Measurements from ENCODE around the gene MEGF6. TPM values are rescaled to one million over a fixed set of nuclear protein-coding genes. Genes with fewer than 3 reads are reported as not detected.

The MEGF6 gene
- total RNA-seq, 4 donors from 2014 or later, result 0.88 to 69.0 (median 36.9) TPM

GRCh38 chr1:3579626-3580025 is 31.7 kb downstream of the MEGF6 start:
- no peak overlapping the region for H3K27ac ChIP-seq
- no peaks in the 10 kb centered on the region for H3K4me1 ChIP-seq
- no peak for DNase-seq
- no peaks in the 10 kb centered on the region for H3K9me3 ChIP-seq
- no peak overlapping the region for H3K4me3 ChIP-seq
- no peaks in the 10 kb centered on the region for H3K27me3 ChIP-seq
- TF ChIP-seq POLR2A (IDR thresholded peaks at IDR 0.05) (no peak), CTCF (IDR thresholded peaks at IDR 0.05) (no peak)
- no peaks in the 10 kb centered on the region for H3K36me3 ChIP-seq
- intact Hi-C loops (cut with DNase I; ENCODE audit: low total_unique reads), result no loop called here

- no peaks in the 10 kb centered on the region for H3K9me3 ChIP-seq
- H3K4me3 ChIP-seq, result no peak overlapping the region
- intact Hi-C loops (cut with DNase I; ENCODE audit: low total_unique reads), result no loop called here
- TF ChIP-seq POLR2A (IDR thresholded peaks at IDR 0.05) (no peak), CTCF (IDR thresholded peaks at IDR 0.05) (no peak)
- no peak overlapping the region for H3K27ac ChIP-seq
- H3K27me3 ChIP-seq, result no peaks in the 10 kb centered on the region
- H3K4me1 ChIP-seq, result no peaks in the 10 kb centered on the region
- no peaks in the 10 kb centered on the region for H3K36me3 ChIP-seq
- no peak for DNase-seq
Measured at GRCh38 chr1:3578906-3579305, 32.4 kb downstream of the MEGF6 start.

- intact Hi-C loops (cut with DNase I; ENCODE audit: low total_unique reads), result no loop called here
- H3K27ac ChIP-seq, result no peak overlapping the region
Measured at GRCh38 chr1:3578433-3578805, 32.9 kb downstream of the MEGF6 start.

GRCh38 chr1:3577711-3578432 is 33.4 kb downstream of the MEGF6 start:
- intact Hi-C loops (cut with DNase I; ENCODE audit: low total_unique reads), result no loop called here
- no peak for DNase-seq
- H3K36me3 ChIP-seq, result no peaks in the 10 kb centered on the region
- no peak overlapping the region for H3K4me3 ChIP-seq
- no peak for TF ChIP-seq CTCF (IDR thresholded peaks at IDR 0.05)
- TF ChIP-seq POLR2A (IDR thresholded peaks at IDR 0.05), result no peak
- H3K9me3 ChIP-seq, result no peaks in the 10 kb centered on the region
- H3K27ac ChIP-seq, result no peak overlapping the region
- H3K27me3 ChIP-seq, result no peaks in the 10 kb centered on the region
- H3K4me1 ChIP-seq, result no peaks in the 10 kb centered on the region

More at GRCh38 chr1:3578433-3578805, 32.9 kb downstream of the MEGF6 start:
- no peak for TF ChIP-seq POLR2A (IDR thresholded peaks at IDR 0.05)
- TF ChIP-seq CTCF (IDR thresholded peaks at IDR 0.05), result no peak
- Histone ChIP-seq H3K9me3 (no peaks in the 10 kb centered on the region), H3K4me3 (no peak overlapping the region), H3K4me1 (no peaks in the 10 kb centered on the region), H3K36me3 (no peaks in the 10 kb centered on the region), H3K27me3 (no peaks in the 10 kb centered on the region)
- no peak for DNase-seq

- DNase-seq, result no peak
- Histone ChIP-seq H3K27ac (no peak overlapping the region), H3K9me3 (no peaks in the 10 kb centered on the region), H3K4me1 (no peaks in the 10 kb centered on the region), H3K4me3 (no peak overlapping the region), H3K36me3 (no peaks in the 10 kb centered on the region), H3K27me3 (no peaks in the 10 kb centered on the region)
- TF ChIP-seq CTCF (IDR thresholded peaks at IDR 0.05) (no peak), POLR2A (IDR thresholded peaks at IDR 0.05) (no peak)
- intact Hi-C loops (cut with DNase I; ENCODE audit: low total_unique reads), result no loop called here
Measured at GRCh38 chr1:3577300-3577699, 34.0 kb downstream of the MEGF6 start.

All from uterus (tissue), 4 donors.